CD4-positive, alpha-beta T cell treated with Interleukin-12 subunit alpha and Interleukin-12 subunit beta, for 1 hour (primary cell): ENCODE data around the gene CLIC1.

Source experiments
- DNase-seq: peaks from one replicate; pipeline ENCODE4 v3.0.0-alpha.2; 2020

Gene CLIC1

DNA sequence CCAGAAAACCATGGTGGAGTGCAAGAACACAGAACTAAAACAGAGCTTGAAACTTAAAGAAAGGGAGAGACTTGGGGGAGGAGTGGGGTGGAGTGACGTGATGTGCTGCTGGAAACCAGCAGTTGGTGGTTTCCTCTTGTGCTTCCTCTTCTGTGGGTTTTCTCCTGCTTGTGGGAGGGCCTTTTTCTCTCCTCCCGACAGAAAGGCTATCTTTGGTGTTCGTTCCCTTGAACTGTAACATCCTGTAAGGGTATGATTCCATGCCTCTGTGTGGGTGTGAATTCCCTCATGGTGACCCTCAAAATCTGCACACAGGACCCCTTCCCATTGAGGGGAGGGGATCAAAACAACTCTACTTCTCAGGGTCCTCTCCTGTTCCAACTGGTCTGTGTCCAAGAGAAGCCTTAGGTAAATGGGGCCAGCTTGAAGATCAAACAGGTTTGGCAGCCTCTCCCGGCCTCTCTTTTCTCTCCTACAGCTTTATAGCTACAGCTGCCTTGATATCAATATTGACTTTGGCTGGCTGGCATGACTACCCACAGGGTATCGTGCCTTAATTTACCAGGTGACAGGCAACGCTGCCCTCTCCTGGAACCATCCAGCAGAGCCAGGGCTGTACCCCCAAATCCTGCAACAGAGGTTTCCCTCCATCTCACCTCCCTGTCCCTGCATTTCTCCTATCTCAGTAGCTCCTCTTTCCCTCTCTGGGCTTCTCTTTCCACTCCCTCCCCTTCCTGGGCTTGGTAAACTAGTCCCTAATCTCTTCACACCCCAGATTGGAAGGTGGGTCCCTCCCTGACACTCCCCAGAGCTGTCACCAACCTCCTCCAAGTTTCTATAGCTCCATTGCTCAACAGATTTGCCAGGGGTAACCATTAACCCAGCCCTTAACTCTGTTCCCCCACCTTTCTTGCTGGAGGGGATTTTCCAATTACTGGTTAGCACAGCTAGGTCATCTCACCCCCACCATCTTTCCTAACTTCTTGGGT lies 2.0 kb upstream of the CLIC1 start:
- peak; percentile 83 for DNase-seq

DNA sequence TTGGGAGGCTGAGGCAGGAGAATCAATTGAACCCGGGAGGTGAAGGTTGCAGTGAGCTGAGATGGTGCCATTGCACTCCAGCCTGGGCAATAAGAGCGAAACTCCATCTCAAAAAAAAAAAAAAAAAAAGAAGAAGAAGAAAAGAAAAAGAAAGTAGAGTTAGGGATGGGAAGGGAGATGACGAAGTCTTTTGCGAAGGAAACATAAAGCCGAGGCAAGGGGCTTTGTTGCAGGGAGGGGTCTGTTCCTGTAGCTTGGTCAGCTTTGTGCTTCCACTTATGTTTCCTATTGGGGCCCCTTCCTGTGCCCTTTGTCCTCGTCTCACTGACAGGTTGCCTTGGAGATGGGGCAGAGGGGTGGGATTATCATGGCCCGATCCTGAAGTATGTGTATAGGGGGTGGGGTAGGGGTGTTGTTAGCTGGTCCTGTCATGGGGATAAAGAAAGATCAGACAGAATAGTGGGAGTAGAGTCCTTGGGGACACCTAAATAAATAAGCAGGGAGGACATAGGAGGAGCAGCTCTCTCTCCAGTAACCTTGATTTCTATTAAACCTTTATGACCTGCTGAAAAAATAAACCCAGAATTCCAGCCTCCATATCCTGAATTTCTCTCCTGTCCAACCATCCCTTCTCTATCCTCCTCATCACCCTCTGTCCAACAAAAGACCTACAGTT lies 1.1 kb upstream of the CLIC1 start:
- DNase-seq, result peak; percentile 21

DNA sequence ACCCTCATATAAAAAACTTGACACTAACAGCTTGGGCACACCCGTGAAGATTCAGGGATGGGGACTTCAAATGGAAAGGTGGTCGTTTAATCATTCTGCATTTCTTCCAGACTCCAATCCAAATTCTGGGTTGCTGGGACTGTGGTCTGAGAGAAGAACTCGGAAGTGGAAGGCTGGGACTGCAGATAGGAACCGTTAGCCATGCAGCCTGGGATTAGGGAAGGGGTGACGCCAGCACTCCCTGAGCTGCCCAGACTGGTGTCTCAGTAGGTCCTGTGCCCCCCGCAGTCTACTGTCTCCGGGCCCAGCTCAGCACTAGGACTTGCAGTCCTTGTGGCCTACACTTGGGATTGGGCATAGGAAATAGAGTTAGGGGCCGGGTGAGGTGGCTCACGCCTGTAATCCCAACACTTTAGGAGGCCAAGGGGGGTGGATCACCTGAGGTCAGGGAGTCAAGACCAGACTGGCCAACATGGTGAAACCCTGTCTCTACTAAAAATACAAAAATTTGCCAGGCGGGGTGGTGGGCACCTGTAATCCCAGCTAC lies 511 bp upstream of the CLIC1 start:
- no peak for DNase-seq

DNA sequence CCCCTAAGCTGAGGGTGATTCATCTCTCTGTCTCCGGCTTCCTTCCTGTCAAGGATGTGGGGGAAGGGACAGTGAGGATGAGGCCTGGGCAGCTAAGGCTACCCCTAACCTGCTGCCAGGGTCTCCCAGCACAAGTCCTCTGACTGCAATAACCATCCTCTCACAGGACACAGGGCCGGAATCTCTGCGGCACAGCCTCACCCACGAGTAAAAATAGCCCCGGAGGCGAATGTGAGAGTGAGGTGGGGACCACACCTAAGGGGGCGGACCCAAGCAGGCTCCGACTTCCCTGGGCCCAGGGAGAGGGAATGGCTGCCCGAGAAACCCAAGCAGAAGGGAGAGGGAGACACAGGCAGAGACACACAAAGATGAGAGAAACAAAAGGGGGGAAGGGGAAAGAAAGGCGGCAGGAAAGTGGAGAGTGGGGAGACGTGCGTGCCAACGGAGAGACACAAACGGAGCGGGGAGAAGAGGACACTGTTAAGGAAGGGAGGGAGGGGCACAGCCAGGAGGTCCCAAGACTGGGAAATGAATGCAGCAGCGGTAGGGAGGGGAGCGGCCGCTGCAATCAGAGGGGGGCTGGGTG lies 1.4 kb downstream of the CLIC1 start:
- DNase-seq, result peak; percentile 81

DNA sequence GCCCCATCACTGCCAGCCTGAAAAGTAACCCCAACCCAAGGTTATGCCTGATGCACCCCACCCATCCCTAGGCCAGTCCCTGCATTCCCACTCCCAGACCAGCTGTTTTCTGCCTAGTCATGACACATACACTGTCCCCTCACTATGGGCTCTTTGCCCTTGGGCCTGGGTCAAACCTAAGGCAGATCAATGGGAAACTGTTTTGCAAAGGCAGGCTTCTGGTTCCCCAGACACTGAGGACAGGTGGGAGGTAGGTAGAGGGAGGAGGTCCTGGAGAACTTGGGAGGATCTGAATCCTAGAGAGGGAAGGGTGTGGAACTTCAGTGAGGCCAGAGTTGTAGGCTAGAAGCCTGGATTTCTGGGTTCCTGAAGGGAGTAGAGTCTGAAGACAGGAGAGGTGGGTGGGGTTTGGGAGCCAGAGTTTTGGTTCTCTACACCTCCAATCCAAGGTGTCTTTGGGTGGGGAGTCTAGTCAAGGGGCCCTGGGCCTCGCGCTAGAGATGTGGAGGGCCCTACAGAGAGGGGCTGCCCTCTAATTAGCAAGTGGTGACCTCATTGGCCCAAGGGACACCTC lies 2.0 kb downstream of the CLIC1 start:
- no peak for DNase-seq

DNA sequence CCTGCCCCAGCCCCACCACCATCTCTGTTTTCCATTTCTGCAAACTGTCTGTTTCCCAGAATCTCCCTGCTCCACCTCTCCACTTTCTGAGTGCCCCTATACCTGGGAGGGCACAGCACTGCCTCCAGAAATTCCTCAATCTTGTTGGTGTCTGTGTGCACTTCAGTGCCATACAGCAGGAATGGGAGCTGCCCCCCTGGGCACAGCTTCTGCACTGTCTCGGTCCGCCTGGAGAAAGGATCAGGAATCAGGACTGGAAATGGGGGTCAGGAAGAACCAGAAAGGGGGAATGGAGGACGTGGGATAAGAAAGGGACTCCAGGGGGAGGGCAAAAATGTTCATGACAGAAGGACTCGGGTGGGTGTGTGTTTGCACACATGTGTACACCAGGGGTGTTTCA lies 2.6 kb downstream of the CLIC1 start:
- no peak for DNase-seq

DNA sequence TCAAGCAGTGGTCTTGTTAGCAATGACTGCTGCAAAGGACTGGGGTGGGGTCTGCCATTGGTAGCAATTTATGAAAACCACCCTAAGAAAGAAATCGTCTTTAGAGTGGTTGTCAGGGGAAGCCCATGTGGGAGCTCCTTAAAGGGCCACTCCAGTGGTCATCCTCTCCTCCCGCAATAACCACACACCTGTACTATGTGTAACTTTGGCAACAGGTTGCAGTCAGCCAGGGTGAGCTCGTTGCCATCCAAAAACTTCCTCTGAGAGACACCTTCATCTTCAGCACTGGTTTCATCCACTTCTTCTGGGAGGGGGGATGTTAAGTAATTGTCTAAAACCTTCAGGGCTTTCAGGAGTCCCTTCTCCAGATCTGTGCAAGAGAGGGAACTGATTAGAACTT lies 4.3 kb downstream of the CLIC1 start:
- DNase-seq, result no peak

DNA sequence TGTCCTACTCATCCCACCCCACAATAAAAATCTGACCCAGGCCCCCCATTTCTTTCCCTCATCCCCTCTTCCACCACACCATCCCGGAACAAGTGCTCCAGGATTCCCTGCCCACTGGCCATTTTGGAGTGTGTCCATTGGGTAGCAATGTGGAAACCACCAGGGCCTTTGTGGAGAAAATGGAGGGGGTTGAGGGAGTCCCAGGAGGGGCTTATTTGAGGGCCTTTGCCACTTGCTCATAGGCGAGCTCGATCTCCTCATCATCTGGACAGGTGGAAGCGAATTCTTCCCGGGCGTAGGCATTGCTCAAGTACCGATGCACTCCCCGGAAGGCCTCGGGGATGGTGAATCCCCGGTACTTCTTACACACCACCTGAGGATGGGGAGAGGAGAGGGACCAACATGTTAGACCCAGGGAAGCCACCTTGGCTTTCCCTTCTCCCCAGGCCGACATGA lies 5.7 kb downstream of the CLIC1 start:
- no peak for DNase-seq

DNA sequence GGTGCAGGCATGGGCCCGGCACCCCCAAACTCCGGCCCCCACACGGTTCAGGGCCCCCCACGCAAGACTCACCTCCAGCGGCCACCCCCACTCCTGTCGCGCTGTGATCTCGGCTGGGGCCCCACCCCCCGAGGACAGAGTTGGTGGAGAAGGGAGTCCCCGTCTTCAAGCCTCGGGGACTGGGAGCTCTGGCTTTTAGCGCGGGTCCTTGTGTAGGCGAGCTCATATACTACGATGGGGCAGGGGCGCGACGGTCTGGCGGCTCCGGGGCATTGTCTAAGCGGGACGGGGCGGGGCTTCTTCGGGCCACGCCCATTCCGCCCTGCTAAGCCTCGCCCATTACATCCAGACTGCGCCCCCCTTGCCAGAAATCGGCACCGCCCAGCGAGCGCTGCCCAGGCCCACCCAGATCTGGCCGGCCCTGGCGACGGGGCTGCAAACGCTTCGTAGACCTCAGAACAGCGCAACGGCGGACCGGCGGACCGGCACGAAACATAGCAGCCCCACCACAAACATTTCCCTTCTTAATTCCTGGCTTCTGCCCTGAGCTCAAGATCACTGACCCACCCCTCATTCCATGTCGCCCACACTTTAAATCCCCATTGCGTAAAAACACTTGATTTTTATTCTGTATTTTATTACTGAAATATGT lies 6.2 kb downstream of the CLIC1 start:
- peak; percentile 78 for DNase-seq

DNA sequence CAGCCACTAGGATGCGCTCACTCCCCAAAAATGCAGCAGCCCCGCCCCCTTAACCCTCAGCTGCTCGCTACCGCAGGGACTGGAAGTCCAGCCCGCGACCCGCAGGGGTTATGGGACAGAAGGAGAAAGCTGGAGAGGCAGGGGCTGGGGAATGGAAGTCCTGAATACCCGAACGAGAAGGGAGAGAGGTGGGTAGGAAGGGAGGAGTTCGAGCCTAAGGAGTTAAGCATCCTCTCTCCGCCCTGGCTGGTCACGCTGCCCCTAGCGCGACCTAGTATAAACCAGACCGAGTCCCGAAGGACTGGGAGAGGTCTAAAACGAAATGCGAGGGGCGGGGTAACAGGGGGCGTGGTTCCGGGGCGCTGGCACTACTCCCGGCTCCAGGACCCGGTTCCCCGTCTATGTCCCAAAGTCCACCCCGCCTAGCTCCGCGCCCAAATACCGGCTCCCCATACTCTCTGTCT lies 6.8 kb downstream of the CLIC1 start:
- peak; percentile 85 for DNase-seq

DNA sequence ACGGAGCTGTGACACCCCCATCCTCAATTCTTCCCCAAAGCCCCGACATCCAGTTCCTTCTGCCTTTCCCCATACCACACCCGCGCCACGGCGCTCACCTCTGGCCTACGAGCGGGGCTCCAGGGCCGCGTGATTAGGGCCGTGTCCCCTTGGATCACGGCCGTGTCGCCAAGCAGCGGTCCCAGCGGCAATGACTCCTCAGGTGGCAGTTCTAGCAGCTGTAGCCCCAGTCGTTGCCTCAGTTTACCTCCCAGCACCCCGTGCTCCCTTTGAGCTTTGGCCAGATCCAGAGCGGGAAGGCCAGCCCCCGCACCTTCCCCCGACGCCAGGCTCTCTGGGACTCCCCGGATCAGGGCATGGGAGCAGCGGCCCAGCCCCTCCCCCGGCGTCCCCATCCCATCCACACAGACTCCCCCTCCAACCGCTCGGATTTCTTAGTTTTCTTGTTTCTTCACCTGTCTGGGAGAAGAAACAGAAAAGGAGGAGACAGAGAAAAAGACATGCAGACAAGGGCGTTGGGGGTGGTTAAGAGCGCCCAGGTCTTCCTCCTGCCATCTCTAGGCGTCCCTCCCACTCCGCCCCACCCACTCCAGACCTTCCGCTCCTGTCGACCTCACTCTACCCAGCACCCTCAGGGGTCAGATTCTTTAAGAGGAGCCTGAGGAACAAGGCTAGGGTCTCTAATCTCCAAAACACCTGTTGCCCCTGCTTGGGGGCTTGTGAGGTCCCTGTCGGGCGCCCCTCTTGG lies 7.4 kb downstream of the CLIC1 start, which contains the start of gene DDAH2:
Gene DDAH2 (minus strand): TSS at position 533 of the 748 bp plus-strand sequence. CDS start 138 bp downstream, at position 395.
- DNase-seq, result no peak

DNA sequence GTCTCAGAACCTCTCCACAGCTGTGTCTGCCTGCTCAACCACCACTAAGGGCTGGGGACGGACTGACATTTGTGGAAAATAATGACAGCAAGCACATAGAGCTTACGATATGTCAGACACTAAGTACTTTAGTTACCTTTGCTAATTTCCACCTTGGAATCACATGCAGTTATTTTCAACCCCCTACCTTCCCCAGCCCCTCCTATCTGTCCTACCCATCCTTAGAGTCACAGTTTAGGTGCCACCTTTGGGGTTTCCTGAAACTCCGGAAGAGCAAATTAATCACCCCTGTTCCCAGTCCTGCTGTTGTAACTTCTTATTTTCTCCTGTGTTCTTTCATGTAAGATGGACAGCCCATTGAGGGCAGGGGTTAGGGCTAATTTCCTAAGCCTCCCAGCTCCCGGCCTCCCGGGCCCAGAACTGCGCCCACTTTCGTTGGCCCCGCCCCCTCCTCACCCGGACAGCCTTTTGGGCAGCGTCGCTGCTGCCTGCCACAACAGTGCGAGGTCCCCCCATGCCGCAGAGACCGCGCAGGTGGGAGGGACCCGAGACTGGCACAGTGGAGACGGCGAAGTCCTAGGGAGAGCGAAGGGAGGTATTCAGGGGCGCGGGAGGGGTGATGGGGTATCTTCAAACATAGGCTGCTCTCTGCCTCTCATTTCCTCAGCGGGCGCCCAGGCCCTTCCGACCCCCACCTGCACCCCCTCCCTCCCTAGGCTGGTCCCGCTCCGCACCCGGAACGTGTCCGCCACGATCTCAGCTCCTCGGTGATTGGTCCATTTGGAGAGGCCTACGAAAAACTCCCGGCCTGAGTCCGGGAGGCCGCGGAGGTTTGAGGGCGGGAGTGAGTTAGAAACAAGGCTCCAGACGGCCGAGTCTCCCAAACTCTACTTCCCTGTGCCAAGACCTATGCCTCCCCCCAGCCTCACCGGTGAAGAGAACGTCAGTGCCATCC lies 8.3 kb downstream of the CLIC1 start:
- no peak for DNase-seq

DNA sequence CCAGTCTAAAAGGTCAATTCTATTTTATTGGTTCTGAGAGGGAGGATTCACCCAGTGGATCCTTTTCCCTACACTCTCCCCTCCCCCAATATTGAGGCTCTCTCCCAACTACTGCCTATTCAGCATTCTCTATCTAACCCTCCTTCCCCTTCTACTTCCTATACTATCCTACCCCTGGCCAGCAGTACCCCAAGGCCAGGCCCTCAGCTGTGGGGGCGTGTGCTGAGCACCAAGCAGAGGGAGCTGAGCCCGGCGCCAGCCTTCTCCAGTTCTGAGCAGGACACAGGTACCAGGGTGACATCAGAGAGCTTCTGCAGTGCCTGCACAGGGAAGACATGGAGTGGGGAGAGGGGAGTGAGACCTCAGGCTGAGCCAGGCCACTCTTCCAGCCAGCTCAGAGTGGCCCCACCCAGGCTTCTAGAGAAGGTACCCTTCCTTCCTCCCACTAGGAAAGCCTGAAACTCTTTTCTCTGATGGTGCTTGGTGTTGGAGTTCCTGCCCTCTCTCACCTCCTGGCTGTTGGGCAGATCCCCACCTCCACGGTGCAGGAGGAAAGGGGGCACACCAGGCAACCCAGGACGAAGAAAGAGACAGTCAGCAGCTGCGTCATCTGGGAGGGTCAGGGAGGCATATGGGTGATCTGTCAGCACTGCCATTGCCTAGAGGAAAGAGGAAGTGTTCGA lies 9.2 kb downstream of the CLIC1 start:
- peak; percentile 31 for DNase-seq

DNA sequence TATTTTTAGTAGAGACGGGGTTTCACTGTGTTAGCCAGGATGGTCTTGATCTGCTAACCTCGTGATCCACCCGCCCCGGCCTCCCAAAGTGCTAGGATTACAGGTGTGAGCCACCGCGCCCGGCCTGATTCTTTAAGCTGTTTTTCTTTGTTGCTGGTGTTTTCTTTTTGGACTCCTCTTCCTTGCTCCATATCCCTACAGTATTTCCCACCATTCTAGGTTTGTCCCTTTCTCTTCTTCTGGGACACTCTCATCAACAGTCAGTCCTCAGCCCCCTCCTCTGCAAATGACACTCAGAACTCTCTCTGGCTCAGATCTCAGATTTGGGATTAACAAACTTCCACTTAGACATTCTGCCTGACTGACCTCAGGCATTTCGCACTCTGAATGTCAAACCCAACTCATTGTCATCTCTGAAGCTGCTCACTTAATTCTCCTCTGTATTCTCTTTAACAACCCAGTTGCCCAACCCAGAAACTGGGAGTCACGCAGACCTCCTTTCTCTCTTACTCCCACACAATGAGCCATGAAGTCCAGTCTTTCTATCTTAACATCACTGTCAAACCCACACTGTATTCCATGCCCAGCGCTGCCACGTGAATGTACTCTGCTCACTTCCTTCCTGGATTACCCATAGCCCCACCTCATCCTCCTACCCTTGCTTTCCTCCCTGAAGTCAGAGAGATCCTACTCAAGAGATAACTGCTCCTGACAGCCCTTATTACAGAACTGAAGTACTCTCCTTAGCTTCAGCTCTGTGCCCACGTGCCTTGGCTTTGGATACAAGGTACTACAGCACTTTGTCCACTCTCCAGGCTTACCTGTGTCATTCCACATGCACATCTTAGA lies 10.6 kb downstream of the CLIC1 start:
- no peak for DNase-seq

DNA sequence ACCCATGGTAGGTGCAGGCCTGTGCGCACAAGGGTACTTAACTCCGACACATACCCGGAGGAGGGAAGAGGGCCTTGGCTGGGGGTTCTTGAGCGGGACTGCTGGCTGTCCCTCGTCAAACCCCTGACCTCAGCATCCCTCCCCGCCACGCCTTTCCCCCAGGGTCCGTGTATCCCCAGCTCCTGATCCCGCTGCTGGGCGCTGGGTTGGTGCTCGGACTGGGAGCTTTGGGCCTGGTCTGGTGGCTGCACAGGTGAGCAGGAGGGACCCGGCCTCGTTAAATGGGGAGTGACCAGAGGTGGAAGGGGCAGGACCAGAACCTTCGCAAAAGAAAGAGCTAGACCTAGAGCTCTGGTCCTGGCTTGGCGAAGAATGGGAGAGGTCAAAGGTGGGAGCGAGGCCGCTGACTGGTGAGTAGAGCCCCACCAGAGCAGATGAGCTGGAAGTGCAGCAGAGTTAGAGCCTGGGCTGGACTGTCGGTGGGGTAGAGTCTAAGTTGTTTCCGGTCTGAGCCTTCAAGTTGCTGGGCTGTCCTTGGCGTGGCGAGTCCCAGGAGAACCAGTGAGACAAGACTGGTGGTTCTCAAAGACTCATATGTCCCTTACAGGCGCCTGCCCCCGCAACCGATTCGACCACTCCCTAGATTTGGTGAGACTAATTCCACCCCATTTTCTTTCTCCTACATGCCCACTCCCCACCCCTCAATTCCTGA lies 12.2 kb downstream of the CLIC1 start:
- no peak for DNase-seq

DNA sequence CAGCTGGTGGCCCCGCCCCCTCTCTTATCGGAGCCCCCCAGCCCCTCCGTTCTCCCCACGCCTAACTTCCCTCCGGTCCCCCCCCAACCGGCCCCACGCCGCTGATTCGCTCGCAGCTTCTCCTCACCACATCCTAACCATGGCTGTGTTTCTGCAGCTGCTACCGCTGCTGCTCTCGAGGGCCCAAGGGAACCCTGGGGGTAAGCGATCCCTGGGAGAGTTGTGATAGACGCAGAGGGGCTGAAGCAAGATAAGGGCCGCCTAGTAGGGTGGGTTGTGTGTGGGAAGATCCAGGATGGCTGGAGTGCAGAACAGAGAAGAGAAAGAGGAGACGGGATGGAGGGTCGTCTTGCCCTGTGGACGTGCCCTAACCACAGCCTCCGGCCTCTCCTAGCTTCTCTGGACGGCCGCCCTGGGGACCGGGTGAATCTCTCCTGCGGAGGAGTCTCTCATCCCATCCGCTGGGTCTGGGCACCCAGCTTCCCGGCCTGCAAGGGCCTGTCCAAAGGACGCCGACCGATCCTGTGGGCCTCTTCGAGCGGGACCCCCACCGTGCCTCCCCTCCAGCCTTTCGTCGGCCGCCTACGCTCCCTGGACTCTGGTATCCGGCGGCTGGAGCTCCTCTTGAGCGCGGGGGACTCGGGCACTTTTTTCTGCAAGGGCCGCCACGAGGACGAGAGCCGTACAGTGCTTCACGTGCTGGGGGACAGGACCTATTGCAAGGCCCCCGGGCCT lies 12.9 kb downstream of the CLIC1 start, which contains the start of gene MPIG6B:
Gene MPIG6B (plus strand): TSS at position 129 of the 735 bp plus-strand sequence. CDS start 11 bp downstream, at position 140.
- DNase-seq, result no peak

DNA sequence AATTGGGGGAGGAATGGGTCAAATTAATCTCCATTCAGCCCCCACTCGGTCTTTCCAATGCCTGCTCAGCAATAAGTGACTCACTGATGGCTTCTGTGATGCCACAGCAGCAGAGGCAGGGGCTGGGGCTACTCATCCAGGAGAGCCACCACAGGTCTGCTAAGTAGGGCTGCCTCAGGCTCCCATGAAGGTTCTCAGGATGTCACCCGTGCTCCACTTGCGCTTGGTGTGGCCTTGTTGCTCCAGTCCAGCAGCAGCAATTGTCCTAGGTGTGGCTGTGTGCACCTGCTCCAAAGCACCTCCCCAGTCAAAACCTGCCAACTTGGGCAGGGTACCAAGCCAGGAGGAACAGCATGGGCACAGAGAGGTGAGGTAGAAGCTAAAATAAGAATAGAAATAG lies 14.2 kb downstream of the CLIC1 start:
- DNase-seq, result no peak
